ENCODE results near the gene KIF1B. TPM values are rescaled to one million over a fixed set of nuclear protein-coding genes. Genes with fewer than 3 reads are reported as not detected.

The KIF1B gene
- total and polyA plus RNA-seq, 9 of the 15 experiments (the other 6 are each of a cell fraction or from before 2014, with no cell fraction given): 2.8 to 19.8 (median 11.9) TPM

DNA sequence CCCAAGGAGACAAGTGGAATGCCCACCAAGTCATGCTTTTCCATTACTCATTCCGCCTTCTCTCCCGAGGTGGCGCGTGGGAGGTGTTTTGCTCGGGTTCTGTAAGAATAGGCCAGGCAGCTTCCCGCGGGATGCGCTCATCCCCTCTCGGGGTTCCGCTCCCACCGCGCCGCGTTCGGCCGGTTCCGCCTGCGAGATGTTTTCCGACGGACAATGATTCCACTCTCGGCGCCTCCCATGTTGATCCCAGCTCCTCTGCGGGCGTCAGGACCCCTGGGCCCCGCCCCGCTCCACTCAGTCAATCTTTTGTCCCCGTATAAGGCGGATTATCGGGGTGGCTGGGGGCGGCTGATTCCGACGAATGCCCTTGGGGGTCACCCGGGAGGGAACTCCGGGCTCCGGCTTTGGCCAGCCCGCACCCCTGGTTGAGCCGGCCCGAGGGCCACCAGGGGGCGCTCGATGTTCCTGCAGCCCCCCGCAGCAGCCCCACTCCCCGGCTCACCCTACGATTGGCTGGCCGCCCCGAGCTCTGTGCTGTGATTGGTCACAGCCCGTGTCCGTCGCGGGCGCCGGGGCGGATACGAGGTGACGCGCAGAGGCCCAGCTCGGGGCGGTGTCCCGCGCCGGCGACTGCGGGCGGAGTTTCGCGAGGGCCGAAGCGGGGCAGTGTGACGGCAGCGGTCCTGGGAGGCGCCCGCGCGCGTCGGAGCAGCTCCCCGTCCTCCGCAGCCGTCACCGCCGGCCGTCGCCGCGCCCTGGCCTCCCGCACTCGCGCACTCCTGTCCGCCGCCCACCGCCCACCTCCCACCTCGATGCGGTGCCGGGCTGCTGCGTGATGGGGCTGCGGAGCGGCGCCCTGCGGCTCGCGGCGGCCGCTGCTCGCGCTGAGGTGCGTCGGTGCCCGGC lies at the start of gene KIF1B (continued):
- TF ChIP-seq MCM3 (IDR thresholded peaks at IDR 0.05) (no peak), STAT6 (CRISPR knock-in tag; IDR thresholded peaks at IDR 0.05) (0 out of 2 replicates have a peak, but pooled peaks have one; percentile 44), RERE (CRISPR knock-in tag; IDR thresholded peaks at IDR 0.05; ENCODE audit: borderline replicate concordance) (no peak), C11orf30 (IDR thresholded peaks at IDR 0.05; ENCODE audit: low read depth) (no peak), NRF1 (conservative IDR thresholded peaks at IDR 0.05 in 1 of 2, IDR thresholded peaks at IDR 0.05 in 1 of 2) (peak; percentile 85 to 88), THRB (CRISPR knock-in tag; conservative IDR thresholded peaks at IDR 0.05) (no peak)
- TF ChIP-seq, protein P1, sequence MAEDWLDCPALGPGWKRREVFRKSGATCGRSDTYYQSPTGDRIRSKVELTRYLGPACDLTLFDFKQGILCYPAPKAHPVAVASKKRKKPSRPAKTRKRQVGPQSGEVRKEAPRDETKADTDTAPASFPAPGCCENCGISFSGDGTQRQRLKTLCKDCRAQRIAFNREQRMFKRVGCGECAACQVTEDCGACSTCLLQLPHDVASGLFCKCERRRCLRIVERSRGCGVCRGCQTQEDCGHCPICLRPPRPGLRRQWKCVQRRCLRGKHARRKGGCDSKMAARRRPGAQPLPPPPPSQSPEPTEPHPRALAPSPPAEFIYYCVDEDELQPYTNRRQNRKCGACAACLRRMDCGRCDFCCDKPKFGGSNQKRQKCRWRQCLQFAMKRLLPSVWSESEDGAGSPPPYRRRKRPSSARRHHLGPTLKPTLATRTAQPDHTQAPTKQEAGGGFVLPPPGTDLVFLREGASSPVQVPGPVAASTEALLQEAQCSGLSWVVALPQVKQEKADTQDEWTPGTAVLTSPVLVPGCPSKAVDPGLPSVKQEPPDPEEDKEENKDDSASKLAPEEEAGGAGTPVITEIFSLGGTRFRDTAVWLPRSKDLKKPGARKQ (CRISPR knock-in tag; IDR thresholded peaks at IDR 0.05): no peak
